Measurements from ENCODE around the gene DTWD2.
"Not testable (repeated sequence)": the region's sequence is repeated elsewhere in the genome, so short reads cannot be mapped to it uniquely, and the experiment has no call there.

DTWD2 gene

GRCh38 chr5:118857700-118858099 lies 130.6 kb downstream of the DTWD2 start:
- DNase-seq, result no peak

DNA sequence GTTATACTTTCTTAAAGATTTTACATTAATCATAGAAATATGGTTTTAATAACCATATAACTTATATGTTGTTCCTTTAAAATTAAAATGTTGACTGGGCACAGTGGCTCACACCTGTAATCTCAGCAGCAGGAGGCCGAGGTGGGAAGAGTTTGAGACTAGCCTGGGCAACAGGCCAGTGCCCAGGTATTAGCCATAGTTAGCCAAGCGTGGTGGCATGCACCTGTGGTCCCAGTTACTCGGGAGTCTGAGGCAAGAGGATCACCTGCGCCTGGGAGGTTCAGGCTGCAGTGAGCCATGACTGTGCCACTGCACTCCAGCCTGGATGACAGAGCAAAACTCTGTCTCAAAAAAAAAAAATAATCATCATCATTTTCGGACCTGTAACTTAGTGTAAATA lies 133.5 kb downstream of the DTWD2 start:
- DNase-seq, result no peak

GRCh38 chr5:118851785-118852184 lies 136.6 kb downstream of the DTWD2 start:
- not testable (repeated sequence) for DNase-seq

DNA sequence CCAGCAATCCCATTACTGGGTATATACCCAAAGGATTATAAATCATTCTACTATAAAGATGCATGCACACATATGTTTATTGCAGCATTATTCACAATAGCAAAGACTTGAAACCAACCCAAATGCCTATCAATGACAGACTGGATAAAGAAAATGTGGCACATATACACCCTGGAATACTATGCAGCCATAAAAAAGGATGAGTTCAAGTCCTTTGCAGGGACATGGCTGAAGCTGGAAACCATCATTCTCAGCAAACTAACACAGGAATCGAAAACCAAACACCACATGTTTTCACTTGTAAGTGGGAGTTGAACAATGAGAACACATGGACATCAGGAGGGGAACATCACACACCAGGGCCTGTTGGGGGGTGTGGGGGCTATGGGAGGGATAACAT lies 138.8 kb downstream of the DTWD2 start:
- not testable (repeated sequence) for DNase-seq

GRCh38 chr5:118844351-118844750 lies 144.0 kb downstream of the DTWD2 start:
- DNase-seq, result no peak

- no peak for DNase-seq
These were observed 153.6 kb downstream of the DTWD2 start for GRCh38 chr5:118834710-118835109.

- DNase-seq, result no peak
These were observed 155.4 kb downstream of the DTWD2 start for GRCh38 chr5:118832974-118833373.

DNA sequence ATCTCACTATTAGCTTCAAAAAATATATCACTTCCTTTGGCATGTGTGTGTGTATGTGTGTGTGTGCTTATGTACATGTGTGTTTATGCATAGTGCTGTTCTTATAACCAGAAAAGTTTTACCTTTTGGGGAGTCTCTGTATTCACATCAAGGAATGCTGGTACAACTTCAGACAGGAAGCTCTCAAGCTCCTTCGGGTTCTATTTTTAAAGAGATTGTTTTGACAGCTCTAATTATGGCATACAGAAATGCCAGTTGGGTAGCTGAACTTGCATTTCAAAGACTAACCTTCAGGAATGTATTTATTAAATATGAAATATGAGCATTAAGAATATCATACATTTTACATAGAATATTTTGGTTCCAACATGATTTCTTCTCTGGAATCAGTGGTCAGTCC lies 163.1 kb downstream of the DTWD2 start:
- DNase-seq, result no peak

GRCh38 chr5:118818604-118819003 lies 169.7 kb downstream of the DTWD2 start:
- no peak for DNase-seq

- no peak for DNase-seq
These were observed 179.9 kb downstream of the DTWD2 start for GRCh38 chr5:118808441-118808840.

DNA sequence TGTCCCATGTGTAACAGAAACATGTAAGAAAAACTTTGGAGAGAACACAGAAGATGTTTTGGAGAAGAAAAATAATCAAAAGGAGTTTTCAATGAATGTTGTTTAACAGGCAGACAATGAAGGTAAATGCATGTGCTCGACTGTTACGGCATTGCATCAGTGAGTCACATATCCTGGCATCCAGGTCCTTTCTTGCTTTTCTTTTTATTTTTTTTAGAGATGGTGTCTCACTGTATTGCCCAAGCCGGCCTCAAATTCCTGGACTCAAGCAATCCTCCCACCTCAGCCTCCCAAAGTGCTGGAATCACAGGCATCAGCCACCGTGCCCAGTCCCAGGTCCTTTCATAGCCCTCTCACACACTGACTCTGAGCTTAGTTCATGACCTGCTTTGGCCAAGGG lies 181.8 kb downstream of the DTWD2 start:
- no peak for DNase-seq

GRCh38 chr5:118802335-118802734 lies 186.0 kb downstream of the DTWD2 start:
- DNase-seq, result no peak

DNA sequence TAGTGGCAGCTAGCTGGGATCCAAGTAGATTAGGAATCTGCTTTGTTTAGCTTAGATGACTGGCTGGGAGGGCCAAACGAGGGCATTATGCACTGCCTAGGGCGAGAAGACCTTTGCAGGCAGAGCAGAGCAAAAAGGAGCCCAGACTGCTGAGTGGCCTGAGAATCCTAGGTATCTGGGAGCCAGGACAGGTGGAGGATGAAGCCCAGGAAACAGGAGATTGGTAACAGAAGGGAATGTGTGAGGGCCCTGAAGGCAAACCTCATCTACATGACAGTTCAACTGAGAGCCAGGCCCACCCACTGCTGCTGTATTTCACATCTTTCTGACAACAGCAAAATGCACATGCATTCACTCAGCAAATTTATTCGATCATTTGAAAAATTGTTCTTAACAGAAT lies 192.3 kb downstream of the DTWD2 start:
- DNase-seq, result no peak

GRCh38 chr5:118794281-118794680 lies 194.1 kb downstream of the DTWD2 start:
- DNase-seq, result no peak

GRCh38 chr5:118793652-118794051 lies 194.7 kb downstream of the DTWD2 start:
- no peak for DNase-seq

DNA sequence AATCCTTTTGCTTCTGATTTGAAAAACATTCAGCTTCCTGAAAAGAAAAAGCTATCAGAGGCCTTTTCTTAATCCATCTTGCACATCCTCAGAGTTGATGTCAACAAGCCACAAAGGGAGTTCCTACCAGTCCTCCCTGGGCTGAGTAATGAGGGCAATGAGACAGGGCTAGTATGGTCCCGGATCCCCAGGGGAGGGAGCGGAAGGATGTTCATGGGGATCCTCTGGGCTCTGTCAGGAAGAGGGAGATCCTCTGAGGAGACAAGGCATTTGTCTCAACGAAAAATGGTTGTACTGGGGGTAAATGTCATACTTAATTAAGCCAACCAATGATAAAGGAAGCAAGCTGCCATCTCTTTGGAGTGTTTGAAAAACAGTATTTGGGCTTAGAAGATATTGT lies 195.3 kb downstream of the DTWD2 start:
- DNase-seq, result no peak

GRCh38 chr5:118791926-118792734 lies 196.2 kb downstream of the DTWD2 start:
- DNase-seq, result peak in 1 of 2 donors; percentile 54

DNA sequence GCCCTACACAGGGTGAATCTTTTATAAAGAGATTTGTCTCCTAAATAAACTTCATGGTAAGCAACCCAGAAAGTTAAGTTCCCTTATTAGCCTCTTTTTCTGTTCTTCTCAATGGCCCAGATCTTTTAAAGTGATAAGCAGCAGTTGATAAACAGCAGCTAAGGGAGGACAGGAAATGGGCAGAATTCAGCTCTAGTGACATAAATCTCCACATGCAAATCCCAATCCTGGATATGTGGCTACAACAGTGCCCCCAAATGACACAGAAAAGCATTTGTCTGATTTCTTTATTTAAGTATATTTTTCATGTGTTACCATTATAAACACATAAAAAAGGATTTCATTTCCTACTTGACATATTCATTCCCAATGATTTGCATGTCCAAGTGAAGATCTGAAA lies 199.0 kb downstream of the DTWD2 start:
- no peak for DNase-seq

DNA sequence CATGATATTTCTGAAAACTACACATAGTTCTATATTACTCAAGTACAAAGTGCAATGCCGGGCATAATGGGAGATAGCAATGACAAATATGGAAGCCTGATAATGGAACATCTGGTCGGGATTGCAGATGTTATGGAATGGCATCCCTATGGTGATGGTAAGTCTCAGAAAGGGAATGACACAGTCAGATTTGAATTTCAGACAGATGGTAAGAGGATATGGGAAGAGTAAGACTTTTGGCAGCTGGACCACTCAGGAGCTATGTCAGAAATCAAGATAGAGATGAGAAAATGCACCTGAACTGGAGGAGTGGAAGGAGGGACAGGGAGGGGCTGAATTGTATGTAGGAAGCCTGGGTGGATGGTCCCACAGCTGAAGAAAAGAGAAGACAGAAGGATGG lies 200.0 kb downstream of the DTWD2 start:
- no peak for DNase-seq
